GM19438 (cell line): ENCODE results near the gene DTNBP1.

Experiments used
- ATAC-seq: cut with Tn5 transposase; IDR thresholded peaks from one replicate; pipeline ENCODE4 v1.9.1; 2021; ENCODE audit warnings: low read depth; ENCODE audit not compliant: unreplicated experiment

The DTNBP1 gene

GRCh38 chr6:15626878-15627674 lies 35.8 kb downstream of the DTNBP1 start:
- ATAC-seq = no peak

GRCh38 chr6:15626160-15626559 lies 36.7 kb downstream of the DTNBP1 start:
- ATAC-seq = no peak

DNA sequence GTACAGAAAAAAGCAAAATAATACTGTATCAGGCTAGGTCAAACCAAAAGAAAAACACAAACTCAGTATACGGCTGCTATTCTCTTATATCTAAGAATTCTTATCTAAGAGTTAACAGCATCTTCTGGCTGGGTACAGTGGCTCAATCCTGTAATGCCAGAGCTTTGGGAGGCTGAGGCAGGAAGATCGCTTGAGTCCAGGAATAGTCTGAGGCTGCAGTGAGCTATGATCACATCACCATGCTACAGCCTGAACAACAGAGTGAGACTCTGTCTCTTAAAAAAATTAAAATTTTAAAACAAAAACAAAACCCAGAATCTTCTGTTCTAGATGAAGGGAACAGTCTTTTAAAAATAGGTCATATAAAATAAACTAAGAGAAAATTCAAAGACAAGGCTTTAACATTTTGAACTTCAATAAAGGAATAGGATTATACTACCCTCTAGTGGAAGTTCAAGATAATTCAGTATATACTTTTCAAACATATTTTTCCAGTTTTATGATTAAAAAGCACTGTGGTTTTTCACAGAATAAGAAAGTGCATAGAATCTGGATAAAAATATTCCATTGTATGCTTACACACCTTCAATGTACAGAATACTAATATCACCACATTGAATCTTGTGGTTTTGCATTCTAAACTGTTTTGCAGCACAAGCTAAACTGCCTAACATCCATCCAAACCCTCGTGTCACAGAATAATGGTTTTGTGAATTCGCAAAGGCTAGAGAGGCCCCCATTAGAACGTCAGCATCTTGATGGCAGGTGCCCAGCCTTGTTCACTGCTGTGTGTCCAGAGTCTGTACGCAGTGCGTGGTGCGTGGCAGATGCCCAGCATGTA lies 39.3 kb downstream of the DTNBP1 start:
- ATAC-seq = no peak

GRCh38 chr6:15622045-15622740 lies 40.6 kb downstream of the DTNBP1 start:
- ATAC-seq = no peak

DNA sequence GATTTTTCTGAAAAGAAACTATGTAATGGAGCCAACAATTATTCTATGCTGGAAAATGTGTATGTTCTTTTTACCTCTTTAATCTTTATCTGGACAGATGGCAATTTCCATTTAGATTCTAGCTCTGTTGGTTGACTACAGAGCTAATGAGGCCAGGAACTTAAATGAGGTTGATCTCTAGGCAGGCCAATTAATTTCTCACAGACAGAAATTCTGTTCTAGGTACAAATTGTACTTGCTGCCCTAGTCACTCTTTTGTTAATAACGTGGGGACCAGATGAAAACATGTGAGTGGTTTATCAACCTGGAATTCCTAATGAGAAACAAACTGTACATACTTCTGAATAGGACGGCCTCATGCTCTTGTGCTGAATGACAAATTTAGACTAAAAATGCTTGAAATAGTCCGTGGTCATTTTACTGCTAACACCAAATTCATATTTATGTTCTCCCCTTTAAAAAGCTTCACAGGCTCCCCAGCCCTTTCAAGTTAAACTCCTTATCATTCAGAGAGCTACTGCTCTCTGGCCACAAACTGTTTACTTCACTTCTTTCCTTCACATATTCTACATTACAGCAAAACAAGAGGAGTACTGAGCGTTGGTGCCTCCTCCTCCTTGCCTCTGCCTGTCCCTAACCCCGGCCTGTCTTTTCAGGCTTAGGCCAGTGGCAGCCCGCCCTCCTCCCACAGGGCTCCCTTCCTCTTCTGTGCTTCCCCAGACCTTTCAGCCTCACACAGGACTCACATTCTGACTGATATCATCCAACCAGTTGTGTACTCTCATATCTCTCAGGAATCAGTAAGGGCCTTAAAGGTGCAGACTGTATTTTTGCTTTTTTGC lies 41.4 kb downstream of the DTNBP1 start:
- ATAC-seq = peak; percentile 79

GRCh38 chr6:15620611-15621010 lies 42.2 kb downstream of the DTNBP1 start:
- no peak for ATAC-seq

DNA sequence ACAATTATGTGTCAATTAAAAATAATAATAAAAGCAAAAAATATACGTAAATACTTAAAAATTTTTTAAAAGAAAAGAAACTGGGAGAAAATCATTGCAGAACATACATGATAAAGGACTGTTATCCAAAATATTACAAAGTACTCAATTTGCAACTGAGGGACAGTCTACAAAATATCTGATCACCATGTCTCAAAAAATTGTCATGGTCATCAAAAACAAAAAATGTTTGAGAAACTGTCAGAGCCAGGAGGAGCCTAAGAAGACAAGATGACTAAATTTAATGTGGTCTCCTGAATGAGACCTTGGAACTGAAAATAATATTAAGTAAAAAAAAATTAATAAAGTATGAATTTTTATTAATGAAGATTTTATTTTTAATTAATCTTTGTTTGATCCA lies 43.5 kb downstream of the DTNBP1 start:
- no peak for ATAC-seq

DNA sequence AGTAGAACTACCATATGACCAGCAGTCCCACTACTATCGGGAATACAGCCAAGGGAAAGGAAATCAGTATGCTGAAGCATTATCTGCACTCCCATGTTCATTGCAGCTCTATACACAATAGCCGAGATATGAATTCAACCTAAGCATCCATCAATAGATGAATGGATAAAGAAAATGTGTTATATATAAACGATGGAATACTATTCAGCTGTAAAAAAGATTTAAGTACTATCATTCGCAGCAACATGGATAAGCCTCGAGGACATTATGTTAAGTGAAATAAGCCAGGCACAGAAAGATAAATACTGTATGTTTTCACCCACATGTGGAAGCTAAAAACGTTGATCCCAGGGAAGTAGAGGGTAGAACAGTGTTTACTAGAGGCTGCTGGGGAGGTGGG lies 44.1 kb downstream of the DTNBP1 start:
- ATAC-seq = no peak

GRCh38 chr6:15616261-15616660 lies 46.6 kb downstream of the DTNBP1 start:
- ATAC-seq = no peak

- no peak for ATAC-seq
These were observed 47.0 kb downstream of the DTNBP1 start for GRCh38 chr6:15615802-15616201.

GRCh38 chr6:15614277-15614676 lies 48.6 kb downstream of the DTNBP1 start:
- ATAC-seq = no peak

- no peak for ATAC-seq
These were observed 54.4 kb downstream of the DTNBP1 start for GRCh38 chr6:15608396-15608795.

DNA sequence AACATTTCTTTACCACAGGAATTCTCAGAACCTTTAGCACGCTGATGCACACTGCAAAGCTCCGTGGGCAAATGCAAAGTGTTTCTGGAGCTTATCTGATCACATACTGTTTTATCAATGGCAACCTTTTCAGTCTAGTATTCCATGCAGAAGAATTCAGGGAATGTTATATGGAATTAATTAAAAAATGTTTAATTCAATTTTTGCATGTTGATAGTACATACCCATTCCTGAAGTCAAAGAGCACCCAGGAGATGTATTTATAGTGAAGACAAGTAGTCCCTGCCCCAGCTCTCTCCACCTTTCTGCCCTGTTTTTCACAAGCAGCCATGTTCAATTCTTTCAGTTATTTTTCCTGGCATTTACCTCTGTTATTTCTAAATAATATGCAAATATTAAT lies 55.2 kb downstream of the DTNBP1 start:
- ATAC-seq = no peak

- ATAC-seq = no peak
These were observed 56.5 kb downstream of the DTNBP1 start for GRCh38 chr6:15606347-15606746.

- no peak for ATAC-seq
These were observed 58.0 kb downstream of the DTNBP1 start for GRCh38 chr6:15604843-15605242.

DNA sequence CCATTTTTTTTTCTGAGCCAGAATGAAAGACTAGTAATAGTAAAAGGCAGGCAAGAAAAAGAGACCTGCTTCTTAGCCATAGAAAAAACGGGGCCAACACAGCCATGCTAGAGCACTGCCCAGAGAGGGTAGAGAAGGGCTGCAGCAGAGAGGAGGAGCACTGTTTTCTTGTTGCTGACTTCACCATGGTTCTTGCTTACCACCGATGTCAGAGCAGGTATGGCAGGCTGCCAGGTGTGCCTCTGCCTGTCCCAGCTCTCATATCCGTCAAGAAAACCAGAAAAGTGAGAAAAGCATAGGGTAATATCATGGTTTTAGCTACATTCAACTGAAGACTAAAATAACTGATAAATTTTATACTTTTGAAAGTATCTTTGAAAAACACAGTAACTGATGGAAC lies 60.7 kb downstream of the DTNBP1 start:
- ATAC-seq = no peak

DNA sequence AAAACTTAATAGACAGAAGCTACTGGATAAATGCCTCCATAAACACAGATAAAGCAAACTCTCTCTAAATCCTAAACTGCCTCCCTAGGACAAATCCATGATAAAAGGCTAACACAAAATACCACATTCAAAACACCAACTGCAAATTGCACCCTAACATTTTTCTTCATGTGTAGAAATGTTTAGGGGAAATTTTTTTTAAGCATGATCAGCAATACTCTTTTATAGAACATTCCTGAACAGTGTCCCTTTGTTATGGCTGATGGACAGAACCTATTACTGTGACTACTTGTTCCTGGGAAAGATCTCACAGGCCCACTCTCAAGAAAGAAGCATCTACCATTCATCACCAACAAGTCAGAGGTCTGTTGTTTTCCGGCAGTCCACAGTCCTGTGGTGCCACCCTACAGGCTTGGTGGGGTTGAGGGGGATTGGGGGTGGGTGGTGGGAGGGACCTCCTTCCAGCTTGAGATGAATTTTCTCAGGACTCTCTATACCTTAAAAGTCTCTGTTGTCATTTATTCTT lies 64.5 kb downstream of the DTNBP1 start:
- no peak for ATAC-seq

DNA sequence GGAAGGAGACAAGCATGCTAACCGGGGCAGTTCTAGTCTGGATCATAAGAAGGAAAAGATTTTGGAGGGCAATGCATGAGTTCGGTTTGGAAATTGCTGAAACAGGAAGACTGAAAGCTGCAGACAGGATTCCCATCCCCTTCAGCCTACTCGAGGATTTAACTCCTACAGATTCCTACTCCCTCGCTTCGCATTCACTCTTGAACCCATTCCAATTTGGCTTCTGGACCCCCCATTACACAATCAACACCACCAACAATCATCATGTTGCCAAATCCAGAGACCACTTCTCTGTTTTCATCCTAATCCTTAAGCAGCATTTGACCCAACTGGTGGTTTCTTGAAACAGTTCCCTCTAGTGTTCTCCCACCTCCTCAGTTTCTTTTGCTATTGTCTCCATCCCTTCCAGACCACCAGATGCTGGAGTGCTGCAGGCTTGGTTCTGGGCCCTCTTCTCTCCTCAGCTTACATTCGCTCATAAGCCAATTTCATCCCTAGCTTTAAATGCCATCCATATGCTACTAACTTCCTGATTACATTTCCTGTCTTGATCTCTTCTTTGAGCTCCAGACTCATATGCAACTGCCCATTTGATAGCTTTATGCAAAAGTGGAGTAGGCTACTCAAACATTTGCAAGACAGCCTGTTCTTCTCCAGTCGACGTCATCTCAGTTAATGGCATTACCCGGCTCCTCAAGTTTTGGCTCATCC lies 66.5 kb downstream of the DTNBP1 start:
- no peak for ATAC-seq

- ATAC-seq = no peak
These were observed 67.2 kb downstream of the DTNBP1 start for GRCh38 chr6:15595461-15596173.
